Measurements from ENCODE around the gene PLEKHH1. TPM values are rescaled to one million over a fixed set of nuclear protein-coding genes. Genes with fewer than 3 reads are reported as not detected.

PLEKHH1 gene
- total RNA-seq, 4 donors from 2014 or later, result 1.8 to 6.1 (median 4.0) TPM

DNA sequence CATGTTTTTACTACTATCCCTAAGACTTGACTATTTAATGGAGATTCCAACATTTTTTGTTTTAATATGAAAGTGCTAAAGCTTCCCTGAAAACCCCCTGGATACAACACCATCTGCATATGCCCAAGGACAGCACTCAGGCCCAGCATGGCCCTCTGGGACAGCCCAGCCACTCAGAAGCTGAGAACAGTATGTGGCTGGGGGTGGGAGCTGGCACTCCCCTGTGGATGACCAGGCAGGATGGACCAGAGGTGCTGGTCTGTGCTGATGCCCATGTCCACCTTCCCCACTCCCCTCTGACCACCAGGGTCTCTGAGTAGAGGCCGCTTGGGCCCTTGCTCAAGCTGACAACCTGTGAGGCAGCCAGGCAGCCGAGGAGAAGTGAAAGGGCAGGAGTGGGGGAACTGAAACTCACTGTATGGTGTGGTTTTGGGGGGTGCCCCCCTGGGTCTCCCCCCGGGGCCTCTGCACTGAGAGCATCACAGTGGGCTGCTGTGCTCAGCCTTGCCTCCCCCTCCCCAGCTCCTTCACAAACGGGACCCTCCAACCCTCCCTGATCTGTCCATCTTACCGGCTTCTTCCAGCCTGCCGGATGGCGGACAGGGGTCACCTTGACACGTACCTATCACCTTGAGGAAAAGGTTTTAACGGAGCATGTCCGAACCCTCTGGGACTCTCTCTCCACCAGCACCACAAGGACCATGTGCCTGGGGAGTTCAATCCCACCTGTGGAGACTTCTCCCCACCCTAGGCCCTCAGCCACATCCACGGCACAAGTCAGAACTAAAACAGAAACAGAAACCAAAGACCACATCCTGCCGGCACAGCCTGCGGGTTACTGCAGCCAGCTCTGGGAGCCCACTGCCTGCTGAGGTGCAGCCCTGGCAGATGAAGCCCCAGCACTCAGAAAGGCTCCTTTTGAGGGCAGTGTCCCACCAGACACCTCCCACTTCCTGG lies 44.9 kb upstream of the PLEKHH1 start, which contains the start of gene TMEM229B:
Gene TMEM229B (minus strand): TSS at position 785 of the 957 bp plus-strand sequence. CDS start 14,798 bp downstream, outside the sequence.
- peak; percentile 58 for ATAC-seq
- 83% methylated on average over 8 of the region's 13 CpGs; no CpG with 5 or more reads in 1 of the 2 donors for whole genome bisulfite sequencing, 2 donors (ENCODE audit: low coverage in 1 of 2)
- Histone ChIP-seq H3K27ac (peak within 1 kb of the TSS in 3 of 4 donors; percentile 29 to 55 (median 51)), H3K9me3 (peaks cover 0 to 9% (median 0%) of the 10 kb centered on the region in 3 donors), H3K36me3 (no peaks in the 10 kb centered on the region), H3K4me1 (no peaks in the 10 kb centered on the region), H3K4me3 (peak within 1 kb of the TSS; percentile 17 to 38), H3K27me3 (no peaks in the 10 kb centered on the region)
- TF ChIP-seq POLR2A (IDR thresholded peaks at IDR 0.05) (no peak), POLR2AphosphoS5 (IDR thresholded peaks at IDR 0.05) (no peak), EP300 (IDR thresholded peaks at IDR 0.05) (no peak)
- TF ChIP-seq, protein P1, sequence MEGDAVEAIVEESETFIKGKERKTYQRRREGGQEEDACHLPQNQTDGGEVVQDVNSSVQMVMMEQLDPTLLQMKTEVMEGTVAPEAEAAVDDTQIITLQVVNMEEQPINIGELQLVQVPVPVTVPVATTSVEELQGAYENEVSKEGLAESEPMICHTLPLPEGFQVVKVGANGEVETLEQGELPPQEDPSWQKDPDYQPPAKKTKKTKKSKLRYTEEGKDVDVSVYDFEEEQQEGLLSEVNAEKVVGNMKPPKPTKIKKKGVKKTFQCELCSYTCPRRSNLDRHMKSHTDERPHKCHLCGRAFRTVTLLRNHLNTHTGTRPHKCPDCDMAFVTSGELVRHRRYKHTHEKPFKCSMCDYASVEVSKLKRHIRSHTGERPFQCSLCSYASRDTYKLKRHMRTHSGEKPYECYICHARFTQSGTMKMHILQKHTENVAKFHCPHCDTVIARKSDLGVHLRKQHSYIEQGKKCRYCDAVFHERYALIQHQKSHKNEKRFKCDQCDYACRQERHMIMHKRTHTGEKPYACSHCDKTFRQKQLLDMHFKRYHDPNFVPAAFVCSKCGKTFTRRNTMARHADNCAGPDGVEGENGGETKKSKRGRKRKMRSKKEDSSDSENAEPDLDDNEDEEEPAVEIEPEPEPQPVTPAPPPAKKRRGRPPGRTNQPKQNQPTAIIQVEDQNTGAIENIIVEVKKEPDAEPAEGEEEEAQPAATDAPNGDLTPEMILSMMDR (IDR thresholded peaks at IDR 0.05), result no peak

DNA sequence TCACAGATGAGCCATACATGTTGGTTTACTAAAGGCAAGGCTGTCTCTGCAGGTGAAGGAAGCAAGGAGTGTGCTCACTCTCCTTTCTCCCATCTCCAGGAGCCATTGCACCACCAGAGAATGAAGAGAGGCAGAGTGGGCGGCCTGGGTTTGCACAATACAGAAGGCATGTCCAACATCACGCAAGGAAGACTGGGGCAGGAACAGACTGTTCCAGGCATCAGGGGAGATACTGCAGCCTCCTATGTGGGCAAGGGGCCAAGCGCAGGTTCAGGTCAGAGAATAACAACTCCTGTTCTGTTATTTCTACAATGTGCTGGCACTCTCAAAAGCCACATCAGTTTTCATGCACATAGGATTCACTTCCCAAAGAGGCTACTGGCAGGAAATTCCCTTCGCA lies 42.9 kb upstream of the PLEKHH1 start:
- H3K9me3 ChIP-seq, result peaks cover 0 to 21% (median 0%) of the 10 kb centered on the region in 3 donors
- TF ChIP-seq EP300 (IDR thresholded peaks at IDR 0.05), result no peak
- TF ChIP-seq, protein P1 (IDR thresholded peaks at IDR 0.05), result no peak
- no peak for TF ChIP-seq POLR2A (IDR thresholded peaks at IDR 0.05)
- no peak for TF ChIP-seq POLR2AphosphoS5 (IDR thresholded peaks at IDR 0.05)
- H3K4me1 ChIP-seq, result no peaks in the 10 kb centered on the region
- no peaks in the 10 kb centered on the region for H3K36me3 ChIP-seq
- H3K27me3 ChIP-seq, result no peaks in the 10 kb centered on the region
- no peak overlapping the region for H3K27ac ChIP-seq
- WGBS, 2 donors (ENCODE audit: low coverage in 1 of 2), result 92 to 95% methylated on average over 3 to 4 of the region's 4 CpGs
- no peak overlapping the region for H3K4me3 ChIP-seq
- no peak for ATAC-seq

DNA sequence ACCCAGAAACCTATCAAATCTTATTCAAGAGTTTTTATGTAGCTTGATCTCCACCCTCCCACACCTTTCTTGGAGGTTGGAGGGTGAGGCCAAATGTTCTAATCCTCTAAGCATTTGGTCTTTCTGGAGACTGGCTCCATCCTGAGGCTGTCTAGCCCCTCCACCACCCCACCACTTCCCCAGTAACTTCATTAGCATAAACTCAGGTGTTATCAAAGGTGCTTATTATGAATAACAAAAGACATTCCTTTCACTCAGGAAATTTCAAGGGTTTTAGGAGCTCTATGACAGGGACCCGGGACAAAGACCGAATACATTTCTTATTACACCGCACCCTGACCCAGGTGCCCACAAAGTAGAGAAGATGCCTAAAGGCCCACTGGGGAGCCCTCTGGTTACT lies 41.8 kb upstream of the PLEKHH1 start:
- no peak overlapping the region for H3K27ac ChIP-seq
- ATAC-seq, result no peak
- H3K4me1 ChIP-seq, result no peaks in the 10 kb centered on the region
- H3K27me3 ChIP-seq, result no peaks in the 10 kb centered on the region
- no peaks in the 10 kb centered on the region for H3K36me3 ChIP-seq
- H3K4me3 ChIP-seq, result no peak overlapping the region
- 93 to 100% methylated on average over 1 to 3 of the region's 3 CpGs for WGBS, 2 donors (ENCODE audit: low coverage in 1 of 2)
- H3K9me3 ChIP-seq, result peaks cover 0 to 21% (median 0%) of the 10 kb centered on the region in 3 donors
- TF ChIP-seq POLR2AphosphoS5 (IDR thresholded peaks at IDR 0.05) (no peak), EP300 (IDR thresholded peaks at IDR 0.05) (no peak), POLR2A (IDR thresholded peaks at IDR 0.05) (no peak)
- TF ChIP-seq, protein P1 (IDR thresholded peaks at IDR 0.05), result no peak

DNA sequence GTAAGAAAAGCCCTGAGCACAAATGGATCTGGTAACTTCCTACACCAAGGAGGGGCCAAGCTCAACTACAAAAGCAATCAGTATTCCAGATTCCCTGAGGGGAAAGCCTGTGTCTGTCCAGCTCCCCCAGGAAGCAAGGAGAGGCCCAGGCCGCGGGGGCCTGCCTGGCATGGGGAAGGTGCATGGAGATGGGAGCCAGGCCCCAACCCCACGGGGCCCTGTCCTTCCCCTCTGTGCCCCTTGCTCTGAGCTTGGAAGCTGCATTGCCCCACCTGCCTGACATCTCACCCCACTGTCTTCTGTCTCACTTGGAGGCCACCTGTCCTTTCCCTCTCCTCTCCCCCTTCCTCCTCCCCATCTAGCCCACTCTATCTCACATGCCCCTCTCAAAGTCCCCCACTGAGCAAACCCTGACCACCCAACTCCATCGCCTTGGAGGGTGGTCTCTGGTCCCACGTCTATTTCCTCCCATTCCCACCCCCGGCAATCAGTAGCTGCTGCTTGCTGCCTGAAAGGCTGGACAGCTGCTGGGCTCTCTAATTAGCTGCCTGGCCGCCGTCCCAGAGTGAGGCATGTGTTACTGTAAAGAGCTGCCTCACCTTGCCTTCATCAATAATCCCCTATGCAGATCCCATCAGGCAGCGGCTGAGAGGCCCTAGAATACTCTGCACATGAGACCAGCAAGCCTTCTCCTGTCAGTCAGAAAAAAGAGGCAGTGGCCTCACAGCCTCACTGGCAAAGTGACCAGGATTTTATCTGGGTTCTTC lies 41.2 kb upstream of the PLEKHH1 start:
- Histone ChIP-seq H3K9me3 (peaks cover 0 to 21% (median 0%) of the 10 kb centered on the region in 3 donors), H3K4me1 (no peaks in the 10 kb centered on the region), H3K27me3 (no peaks in the 10 kb centered on the region), H3K36me3 (no peaks in the 10 kb centered on the region), H3K27ac (no peak overlapping the region), H3K4me3 (no peak overlapping the region)
- WGBS, 2 donors (ENCODE audit: low coverage in 1 of 2), result 29 to 40% methylated on average over 2 to 3 of the region's 9 CpGs
- TF ChIP-seq, protein P1 (IDR thresholded peaks at IDR 0.05), result no peak
- TF ChIP-seq EP300 (IDR thresholded peaks at IDR 0.05) (no peak), POLR2AphosphoS5 (IDR thresholded peaks at IDR 0.05) (no peak), POLR2A (IDR thresholded peaks at IDR 0.05) (no peak)
- no peak for ATAC-seq
